GM19099 (cell line): ENCODE results near the gene FBXO28.

Source experiments
- POLR2A ChIP-seq: IDR thresholded peaks from 3 replicates; pipeline ENCODE4 v1.6.1; 2011; ENCODE audit warnings: low read depth; ENCODE audit not compliant: insufficient read length; ENCODE audit errors: extremely low read depth

The FBXO28 gene

DNA sequence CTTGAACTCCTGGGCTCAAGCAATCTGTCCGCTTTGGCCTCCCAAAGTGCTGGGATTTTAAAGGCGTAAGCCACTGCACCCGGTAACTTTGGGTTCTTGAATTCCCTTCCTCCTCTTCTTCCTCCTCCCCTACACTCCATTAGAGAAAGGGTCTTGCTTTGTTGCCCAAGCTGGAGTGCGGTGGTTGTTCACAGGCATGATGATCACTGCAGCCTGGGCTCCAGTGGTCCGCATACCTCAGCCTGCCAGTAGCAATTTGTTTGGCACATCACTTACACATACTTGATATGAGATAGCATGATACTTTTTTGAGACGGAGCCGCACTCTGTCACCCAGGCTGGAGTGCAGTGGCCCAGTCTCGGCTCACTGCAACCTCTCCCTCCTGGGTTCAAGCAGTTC lies 71.3 kb downstream of the FBXO28 start:
- TF ChIP-seq POLR2A, result no peak

GRCh38 chr1:224188286-224188685 lies 74.4 kb downstream of the FBXO28 start:
- TF ChIP-seq POLR2A, result no peak

- TF ChIP-seq POLR2A, result no peak
Observed at GRCh38 chr1:224189561-224189960, 75.7 kb downstream of the FBXO28 start.

DNA sequence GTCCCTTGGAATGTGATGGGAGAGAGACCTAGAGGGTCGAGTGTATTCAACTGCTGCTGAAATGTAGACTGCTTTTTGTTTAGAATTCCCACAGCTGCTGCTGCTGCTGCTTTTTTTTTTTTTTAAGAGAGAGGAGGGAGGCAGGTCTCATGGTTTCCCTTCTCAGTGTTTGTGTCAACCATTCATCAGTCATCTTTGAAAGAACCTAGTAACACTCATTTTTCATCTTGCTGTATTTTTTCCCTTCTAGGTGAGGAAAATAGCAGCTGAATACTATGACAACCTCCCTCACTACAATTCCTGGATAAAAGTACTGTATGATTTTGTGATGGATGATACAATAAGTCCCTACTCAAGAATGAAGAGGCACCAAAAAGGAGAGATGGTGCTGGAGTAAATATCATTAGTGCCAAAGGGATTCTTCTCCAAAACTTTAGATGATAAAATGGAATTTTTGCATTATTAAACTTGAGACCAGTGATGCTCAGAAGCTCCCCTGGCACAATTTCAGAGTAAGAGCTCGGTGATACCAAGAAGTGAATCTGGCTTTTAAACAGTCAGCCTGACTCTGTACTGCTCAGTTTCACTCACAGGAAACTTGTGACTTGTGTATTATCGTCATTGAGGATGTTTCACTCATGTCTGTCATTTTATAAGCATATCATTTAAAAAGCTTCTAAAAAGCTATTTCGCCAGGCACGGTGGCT lies 78.3 kb downstream of the FBXO28 start:
- no peak for TF ChIP-seq POLR2A

DNA sequence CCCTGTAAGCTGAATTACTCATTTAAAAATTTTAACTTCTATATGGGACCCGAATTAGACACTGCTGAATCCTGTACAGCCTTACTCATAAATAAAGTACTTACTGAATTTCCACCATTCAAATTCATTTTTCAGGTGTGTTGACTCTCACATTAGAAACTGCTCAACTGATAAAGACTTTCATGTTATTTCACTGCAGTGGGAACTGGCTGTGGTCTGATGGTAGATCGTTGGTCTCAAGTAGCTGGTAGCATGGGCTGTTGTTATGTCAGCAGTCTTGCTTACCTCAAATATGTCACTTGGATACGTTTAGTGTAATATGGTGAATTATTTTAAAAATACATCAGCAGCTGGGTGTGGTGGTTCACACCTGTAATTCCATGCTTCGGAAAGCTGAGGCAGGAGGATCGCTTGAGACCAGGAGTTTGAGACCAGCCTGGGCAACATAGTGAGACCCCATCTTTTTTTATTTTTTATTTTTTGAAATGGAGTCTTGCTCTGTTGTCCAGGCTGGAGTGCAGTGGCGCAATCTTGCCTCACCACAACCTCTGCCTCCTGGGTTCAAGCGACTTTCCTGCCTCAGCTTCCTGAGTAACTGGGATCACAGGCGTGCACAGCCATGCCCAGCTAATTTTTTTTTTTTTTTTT lies 79.5 kb downstream of the FBXO28 start:
- no peak for TF ChIP-seq POLR2A

DNA sequence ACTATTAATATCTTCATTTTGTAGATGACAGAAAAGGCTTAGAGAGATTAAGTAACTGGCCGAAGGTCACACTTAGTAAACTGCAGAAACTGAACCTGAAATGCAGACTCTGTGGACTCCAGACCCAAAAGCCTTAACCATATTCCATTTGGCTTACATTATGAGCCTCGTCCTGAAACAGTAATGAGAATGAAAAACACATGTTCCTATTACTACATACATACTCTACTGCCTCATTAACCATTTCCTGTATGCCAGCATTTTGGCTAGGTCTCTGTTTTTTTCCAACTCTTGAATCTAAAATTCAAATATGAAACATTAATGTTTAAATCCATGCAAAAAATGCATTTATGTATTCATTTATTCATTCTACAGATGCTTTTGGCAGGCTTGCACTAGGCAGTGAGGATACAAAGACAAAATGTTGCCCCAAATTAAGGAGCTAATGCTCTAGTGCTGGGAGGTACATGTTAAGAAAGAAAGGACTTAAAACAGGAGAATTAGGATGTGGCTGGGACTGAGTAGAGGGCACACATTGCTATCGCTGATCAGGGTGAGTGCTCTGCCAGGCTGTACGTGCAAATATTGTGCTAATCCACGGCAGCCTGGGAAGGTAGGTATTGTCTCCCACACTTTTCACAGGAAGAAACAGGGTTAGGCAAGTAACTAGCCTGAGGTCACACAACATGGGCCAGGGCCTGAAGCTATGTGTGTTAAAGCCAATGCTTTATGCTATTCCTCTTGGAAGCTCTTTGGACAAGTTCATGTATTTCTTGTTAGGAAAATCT lies 83.1 kb downstream of the FBXO28 start:
- no peak for TF ChIP-seq POLR2A

DNA sequence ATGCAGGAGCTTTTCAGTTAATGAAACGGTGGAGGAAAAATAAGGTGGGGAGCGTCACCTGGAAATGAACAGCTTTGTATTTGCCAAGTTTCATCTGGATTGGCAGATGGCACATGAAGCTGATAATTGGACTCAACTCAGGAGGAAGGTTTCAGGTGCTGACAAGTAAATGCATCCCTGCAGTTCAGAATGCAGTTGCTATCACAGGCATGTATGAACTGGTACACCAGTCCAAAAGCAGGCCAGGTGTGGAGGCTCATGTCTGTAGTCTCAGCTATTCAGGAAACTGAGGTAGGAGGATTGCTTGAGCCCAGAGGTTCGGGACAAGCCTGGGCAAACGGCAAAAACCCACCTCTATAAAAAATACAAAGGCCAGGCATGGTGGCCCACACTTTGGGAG lies 84.7 kb downstream of the FBXO28 start:
- no peak for TF ChIP-seq POLR2A

DNA sequence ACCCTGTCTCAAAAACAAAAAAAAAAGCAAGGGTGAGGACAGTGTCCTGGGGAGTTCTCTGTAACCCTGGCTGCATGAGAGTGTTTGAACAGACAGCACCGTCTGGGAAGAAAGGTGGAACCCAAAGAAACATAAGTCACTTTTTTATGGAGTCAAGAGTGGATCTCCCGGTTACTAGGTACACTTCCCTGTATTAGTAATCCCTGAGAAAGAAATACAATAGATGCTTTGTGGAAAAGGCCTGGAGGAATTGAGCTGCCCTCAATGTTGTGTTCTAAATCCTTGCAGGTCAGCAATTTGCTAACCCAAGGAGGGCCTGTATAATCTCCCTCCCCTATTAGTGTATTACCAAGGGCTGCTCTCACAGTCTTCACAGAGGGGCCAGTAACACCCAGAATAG lies 85.8 kb downstream of the FBXO28 start:
- TF ChIP-seq POLR2A, result no peak

DNA sequence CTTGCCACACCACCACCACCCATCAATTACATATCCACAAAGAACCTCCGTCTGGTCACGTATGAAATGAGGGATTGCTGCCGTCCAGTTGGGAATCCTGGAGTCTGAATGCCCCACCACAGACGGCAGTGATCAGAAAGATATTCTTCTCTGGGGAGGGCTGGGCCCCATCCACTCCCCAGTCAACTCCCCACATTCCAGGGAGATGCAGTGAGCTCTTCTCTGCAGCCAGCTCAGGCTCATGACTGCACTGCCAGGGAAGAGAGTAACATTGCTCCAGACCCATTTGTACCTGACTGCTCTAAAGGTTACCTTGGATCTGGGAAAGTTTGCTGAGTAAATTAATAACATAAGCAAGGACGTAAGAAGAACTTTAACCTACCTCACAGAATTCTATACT lies 87.5 kb downstream of the FBXO28 start:
- no peak for TF ChIP-seq POLR2A

DNA sequence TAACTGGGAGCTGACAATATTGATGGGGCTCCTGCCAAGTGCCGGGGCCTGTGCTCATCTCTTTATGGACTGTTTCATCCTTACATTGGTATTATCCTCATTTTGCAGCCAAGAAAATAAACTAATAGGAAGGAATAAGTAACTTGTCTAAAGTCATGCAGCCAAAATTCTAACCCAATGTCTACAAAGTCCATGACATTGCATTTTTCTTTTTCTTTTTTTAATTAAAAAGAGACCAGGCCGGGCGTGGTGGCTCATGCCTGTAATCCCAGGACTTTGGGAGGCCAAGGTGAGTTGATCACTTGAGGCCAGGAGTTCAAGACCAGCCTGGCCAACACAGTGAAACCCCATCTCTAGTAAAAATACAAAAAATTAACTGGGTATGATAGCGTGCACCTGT lies 87.9 kb downstream of the FBXO28 start:
- no peak for TF ChIP-seq POLR2A

- no peak for TF ChIP-seq POLR2A
Observed at GRCh38 chr1:224203243-224204016, 89.5 kb downstream of the FBXO28 start.

DNA sequence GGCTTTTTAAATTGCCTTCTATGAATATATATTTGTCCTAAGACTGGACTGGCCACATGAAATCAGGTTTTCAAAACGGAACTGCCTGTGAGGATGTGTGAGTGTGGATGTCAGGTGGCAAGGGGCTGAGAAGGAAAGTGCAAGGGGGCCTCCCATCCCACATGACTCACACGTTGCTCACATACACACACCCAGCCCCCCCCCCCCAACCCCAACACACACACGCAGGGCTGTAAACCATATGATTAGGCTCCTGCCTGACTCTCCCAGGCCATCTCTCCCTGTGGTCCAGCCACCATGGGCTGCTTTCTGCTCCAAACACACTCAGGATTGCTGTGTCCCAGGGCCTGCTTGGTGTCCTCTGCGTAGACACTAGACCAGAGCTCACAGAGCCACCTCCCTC lies 91.5 kb downstream of the FBXO28 start:
- no peak for TF ChIP-seq POLR2A

DNA sequence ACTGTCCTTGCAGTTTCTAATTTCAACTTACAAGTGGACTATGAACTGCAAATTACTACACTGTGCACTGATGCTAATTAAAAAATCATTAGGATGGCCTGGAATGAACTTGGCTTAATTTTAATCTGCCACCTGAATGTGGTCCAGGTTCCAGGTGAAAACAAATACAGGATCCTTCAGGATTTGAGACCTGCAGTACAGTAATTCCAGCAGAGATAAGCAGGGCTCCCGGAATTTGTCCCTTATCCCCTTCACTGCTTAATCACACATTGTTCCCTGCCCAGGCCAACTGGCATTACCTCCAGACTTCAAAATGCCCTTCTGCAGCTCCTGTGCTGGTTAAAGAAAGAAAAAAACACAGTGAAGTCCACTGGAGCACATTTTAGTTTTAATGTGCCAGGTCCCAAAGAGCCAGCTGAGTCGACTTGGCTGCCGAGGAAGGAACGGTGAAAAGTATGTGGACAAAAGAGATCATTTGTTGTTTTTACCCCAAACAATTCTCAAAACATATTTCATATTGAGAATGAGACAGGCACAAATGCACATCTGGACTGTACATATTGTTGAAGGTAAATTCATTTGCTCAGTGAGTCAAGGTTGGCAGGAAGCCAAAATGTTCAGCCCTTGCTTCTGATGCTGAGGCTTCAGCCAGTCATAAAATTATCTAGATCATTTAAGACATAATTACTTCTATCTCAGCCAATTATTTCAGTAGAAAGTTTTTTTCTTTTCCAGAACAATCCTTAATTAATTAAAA lies 97.5 kb downstream of the FBXO28 start:
- TF ChIP-seq POLR2A, result no peak
